HG02938 (cell line): ENCODE measurements around the gene LILRA2.
"Not testable (repeated sequence)": the region's sequence is repeated elsewhere in the genome, so short reads cannot be mapped to it uniquely, and the experiment has no call there.

Experiments
- ATAC-seq: cut with Tn5 transposase; IDR thresholded peaks from one replicate; pipeline ENCODE4 v1.9.1; 2021; ENCODE audit warnings: mild to moderate bottlenecking, moderate library complexity; ENCODE audit not compliant: unreplicated experiment

LILRA2 gene

DNA sequence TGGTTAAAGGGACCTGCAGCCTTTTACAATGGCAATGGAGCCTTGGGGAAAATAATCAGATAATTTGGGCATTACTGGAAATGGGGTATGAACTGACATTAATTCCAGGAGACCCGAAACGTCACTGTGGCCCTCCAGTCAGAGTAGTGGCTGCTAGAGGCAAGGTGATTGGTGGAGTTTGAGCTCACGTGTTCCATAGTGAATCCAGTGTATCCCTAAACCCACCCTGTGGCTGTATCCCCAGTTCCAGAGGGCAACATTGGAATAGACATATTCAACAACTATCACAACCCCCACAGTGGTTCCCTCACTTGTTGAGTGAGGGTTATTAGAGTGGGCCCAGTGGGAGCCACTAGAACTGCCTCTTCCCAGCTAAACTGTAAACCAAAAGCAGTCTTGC is 3.3 kb upstream of the LILRA2 start:
- no peak for ATAC-seq

DNA sequence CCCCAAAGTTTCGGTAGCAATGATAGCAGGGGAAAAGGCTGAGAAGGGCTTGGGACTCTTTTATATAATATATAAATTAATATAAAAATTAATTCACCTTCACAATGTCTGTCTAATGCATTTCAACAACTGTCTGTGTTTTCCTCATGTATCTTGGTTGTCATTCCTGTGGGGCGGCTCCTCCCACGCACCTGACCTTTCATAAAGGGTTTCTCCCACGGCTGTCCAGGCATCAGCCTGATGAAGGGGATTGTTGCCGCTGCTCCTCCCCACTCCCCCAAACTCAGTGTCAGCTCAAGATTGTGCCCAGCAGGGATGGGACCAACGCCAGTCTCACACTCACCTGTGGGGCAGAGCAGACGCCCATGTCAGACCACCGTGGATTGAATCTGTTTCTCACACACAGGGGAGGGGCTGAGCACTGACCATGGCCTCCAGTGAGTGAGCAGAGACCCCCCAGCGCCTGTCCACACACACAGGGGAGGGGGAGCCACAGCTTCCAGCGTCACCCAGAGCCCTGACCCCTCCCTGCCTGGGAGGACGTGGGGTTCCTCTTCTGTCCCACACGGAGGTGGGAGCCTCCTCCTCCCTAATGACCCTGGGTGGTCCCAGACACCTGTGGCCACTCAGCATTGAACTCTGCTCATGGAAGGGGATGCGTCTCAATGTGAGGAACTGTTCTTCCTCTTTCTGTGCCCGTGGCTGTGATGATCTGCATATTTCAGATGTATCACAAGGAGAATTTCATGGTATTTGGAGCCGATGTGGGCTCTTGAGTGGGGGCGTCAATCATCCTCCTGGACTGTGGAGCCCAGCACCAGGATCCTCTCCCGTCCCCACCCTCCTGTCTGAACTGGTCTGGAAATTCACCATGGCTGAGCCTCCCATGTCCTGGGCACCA is 1.6 kb upstream of the LILRA2 start:
- ATAC-seq = not testable (repeated sequence)

DNA sequence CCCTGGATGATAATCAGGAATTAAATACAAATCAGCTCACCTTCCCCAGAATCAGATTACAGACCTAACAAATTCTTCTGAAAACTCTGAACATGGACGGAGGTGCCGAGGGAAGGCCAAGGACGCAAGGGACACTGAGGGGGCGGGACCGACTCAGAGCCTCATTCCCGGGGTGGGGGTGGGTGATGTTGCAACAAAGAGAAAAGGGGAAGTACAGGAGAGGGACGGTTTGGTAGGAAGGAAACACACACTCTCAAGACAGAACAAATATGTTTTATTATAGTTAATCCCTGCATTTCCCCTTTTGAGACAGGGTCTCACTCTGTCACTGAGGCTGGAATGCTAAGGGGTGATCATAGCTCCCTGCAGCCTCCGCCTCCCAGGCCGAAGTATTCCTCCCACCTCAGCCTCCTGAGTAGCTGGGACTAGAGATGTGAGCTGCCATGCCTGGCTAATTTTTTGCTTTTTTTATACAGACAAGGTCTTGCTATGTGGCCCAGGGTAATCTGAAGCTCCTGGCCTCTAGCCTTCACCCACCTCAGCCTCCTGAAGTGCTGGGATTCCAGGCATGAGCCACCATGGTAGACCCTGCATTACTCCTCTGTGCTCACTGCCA is 786 bp upstream of the LILRA2 start:
- no peak for ATAC-seq

DNA sequence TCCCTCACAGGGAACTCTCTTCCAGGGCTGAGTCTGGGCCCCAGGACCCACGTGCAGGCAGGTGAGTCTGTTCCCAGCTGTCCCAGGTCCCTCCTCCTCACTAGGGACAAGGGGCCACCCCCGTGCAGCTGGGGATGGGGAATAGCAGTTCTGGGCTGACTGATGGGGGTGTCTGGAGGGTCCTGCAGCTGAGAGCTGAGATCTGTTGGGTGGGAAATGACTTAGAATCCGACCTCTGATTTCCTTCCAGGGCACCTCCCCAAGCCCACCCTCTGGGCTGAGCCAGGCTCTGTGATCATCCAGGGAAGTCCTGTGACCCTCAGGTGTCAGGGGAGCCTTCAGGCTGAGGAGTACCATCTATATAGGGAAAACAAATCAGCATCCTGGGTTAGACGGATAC is 461 bp downstream of the LILRA2 start:
- ATAC-seq = no peak

DNA sequence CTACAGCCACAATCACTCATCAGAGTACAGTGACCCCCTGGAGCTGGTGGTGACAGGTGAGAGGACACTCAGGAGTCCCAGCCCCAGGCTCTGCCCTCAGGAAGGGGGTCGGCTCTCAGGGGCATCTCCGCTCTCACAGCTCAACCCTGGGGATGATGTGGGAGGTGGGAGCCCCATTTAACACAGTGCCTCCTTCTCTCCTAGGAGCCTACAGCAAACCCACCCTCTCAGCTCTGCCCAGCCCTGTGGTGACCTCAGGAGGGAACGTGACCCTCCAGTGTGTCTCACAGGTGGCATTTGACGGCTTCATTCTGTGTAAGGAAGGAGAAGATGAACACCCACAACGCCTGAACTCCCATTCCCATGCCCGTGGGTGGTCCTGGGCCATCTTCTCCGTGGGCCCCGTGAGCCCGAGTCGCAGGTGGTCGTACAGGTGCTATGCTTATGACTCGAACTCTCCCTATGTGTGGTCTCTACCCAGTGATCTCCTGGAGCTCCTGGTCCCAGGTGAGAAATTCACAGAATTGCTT is 1.0 kb downstream of the LILRA2 start:
- no peak for ATAC-seq

DNA sequence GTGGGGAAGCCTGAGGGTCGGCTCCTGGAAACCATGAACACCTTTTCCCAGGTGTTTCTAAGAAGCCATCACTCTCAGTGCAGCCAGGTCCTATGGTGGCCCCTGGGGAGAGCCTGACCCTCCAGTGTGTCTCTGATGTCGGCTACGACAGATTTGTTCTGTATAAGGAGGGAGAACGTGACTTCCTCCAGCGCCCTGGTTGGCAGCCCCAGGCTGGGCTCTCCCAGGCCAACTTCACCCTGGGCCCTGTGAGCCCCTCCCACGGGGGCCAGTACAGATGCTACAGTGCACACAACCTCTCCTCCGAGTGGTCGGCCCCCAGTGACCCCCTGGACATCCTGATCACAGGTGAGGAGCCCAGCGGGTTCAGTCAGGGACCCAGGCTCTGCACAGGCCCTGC is 1.6 kb downstream of the LILRA2 start:
- not testable (repeated sequence) for ATAC-seq

DNA sequence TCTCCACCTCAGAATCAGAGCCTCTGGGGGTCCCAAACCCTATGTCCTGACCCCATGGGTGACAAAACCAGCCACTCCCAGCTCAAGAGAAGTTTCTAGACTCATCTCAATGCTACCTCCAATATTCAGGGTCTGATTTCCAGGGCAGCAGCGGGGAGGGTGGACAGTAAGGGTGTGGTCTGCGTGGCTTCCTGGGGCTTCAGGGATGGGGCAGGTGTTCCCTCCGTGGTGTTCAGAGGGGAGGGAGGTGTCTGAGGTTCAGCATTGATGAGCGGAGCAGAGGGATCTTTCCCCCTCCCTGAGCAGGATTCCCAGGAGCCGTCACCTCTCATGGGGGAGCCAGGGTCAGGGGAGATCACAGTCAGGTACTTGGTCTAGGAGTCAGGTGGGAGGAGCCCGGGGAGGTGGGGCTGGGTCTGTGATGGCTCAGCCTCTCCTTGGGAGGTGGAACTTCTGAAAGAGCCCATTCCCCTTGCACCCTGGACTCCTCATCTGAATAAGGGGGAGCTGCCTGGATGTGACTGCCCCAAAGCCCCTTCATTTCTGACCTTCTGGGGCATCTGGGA is 2.9 kb downstream of the LILRA2 start:
- no peak for ATAC-seq

DNA sequence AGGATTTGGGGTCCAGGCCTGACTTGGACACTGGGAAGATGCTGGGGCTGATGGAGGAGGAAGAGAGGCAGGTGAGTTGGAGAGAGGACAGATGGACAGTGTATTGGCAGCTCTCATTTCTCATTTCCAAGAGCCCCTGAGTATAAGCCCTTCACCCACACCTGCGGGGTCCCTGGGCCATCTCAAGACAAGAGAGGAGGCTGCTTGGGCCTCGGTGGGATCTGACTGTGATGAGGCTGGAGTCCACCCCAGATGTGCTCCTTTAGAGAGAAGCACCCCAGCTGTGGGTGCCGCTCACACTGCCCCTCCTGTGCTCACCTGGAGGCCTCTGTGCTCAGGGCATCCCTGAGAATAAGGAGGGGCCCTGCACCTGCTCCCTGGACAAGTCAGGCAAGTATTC is 3.7 kb downstream of the LILRA2 start:
- ATAC-seq = no peak

DNA sequence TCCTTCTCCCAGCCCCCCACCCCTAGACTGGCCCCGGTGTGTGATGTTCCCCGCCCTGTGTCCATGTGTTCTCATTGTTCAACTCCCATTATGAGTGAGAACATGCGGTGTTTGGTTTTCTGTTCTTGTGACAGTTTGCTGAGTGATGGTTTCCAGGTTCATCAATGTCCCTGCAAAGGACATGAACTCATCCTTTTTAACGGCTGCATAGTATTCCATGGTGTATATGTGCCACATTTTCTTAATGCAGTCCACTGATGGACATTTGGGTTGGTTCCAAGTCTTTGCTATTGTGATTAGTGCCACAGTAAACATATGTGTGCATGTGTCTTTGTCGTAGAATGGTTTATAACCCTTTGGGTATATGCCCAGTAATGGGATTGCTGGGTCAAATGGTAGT is 4.7 kb downstream of the LILRA2 start:
- not testable (repeated sequence) for ATAC-seq

DNA sequence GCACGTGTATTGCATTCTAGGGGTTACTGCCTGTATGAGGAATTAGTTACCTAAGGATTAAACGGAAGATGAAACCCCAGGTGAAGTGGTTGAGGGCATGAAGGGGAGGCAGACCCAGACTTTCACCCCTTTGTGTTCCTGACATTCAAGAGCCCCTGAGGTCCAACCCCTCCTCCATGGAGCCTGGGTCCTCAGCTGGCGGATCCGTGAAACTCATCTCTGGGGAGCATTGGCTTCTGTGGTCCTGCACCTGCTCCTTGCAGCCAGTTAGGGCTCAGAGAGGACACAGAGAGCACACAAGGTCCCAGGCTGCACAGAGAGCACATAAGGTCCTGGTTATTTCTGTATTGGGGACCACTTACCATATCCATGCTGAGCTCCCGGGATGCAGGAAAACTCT is 12.8 kb downstream of the LILRA2 start:
- ATAC-seq = no peak

DNA sequence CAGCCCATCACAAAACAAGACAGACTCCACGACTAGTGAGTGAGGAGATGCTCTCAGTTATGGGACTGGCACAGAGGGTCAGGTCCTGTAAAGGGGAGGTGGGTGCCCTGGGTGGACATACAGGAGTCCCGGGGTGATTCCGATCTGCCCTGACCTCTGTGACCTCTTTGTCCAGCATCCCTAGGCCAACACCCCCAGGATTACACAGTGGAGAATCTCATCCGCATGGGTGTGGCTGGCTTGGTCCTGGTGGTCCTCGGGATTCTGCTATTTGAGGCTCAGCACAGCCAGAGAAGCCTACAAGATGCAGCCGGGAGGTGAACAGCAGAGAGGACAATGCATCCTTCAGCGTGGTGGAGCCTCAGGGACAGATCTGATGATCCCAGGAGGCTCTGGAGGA is 13.4 kb downstream of the LILRA2 start:
- no peak for ATAC-seq

DNA sequence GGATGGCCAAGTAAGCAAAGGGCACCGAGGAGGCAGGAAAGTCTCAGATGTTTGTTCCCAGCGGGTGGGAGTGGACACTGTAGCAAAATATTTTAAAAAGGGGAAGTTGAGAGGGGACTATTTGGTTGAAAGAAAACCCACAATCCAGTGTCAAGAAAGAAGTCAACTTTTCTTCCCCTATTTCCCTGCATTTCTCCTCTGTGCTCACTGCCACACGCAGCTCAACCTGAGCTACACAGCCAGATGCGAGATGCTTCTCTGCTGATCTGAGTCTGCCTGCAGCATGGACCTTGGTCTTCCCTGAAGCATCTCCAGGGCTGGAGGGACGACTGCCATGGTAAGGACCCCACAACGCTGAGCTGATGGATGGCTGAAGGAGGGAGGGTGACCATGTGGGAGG is 19.9 kb downstream of the LILRA2 start, which contains the start of gene LILRA1:
Gene LILRA1 (plus strand): TSS at position 188 of the 400 bp plus-strand sequence. CDS start 613 bp downstream, outside the sequence.
- not testable (repeated sequence) for ATAC-seq

DNA sequence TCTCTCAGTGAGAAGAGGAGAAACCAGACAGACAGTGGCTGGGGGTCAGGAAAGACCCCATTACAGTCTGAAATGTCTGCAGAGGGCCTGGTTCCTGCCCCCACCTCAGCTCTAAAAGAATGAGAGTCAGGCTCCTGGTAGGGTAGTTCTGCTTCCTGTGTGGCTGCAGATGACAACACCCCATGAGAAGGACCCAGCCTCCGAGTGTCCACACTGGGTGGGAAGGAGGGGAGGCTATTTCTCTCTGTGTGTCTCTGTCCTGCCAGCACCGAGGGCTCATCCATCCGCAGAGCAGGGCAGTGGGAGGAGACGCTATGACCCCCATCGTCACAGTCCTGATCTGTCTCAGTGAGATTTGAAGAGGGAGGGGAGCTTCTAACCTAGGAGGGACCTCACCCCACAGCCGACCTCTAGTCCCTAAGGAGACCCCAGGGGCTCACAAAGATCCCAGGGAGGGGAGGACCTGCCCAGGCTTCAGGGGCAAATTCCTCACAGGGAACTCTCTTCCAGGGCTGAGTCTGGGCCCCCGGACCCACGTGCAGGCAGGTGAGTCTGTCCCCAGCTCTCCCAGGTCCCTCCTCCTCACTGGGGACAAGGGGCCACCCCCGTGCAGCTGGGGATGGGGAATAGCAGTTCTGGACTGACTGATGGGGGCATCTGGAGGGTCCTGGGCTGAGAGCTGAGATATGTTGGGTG is 20.5 kb downstream of the LILRA2 start:
- not testable (repeated sequence) for ATAC-seq

DNA sequence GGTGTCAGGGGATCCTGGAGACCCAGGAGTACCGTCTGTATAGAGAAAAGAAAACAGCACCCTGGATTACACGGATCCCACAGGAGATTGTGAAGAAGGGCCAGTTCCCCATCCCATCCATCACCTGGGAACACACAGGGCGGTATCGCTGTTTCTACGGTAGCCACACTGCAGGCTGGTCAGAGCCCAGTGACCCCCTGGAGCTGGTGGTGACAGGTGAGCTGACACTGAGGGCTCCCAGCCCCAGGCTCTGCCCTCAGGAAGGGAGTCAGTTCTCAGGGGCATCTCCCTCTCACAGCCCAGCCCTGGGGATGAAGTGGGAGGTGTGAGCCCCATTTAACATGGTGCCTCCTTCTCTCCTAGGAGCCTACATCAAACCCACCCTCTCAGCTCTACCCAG is 21.1 kb downstream of the LILRA2 start:
- ATAC-seq = no peak

DNA sequence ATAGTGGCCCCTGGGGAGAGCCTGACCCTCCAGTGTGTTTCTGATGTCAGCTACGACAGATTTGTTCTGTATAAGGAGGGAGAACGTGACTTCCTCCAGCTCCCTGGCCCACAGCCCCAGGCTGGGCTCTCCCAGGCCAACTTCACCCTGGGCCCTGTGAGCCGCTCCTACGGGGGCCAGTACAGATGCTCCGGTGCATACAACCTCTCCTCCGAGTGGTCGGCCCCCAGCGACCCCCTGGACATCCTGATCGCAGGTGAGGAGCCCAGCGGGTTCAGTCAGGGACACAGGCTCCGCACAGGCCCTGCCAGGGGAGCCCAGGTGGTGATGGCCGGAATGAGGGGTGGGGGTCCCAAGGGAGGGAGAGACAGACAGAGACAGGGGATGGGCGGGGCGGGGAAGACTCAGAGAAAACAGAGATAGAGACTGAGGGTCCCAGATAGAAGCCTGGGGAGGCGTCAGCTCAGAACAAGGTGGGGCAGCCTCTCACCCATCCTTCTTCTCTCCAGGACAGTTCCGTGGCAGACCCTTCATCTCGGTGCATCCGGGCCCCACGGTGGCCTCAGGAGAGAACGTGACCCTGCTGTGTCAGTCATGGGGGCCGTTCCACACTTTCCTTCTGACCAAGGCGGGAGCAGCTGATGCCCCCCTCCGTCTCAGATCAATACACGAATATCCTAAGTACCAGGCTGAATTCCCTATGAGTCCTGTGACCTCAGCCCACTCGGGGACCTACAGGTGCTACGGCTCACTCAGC is 22.3 kb downstream of the LILRA2 start:
- ATAC-seq = not testable (repeated sequence)

DNA sequence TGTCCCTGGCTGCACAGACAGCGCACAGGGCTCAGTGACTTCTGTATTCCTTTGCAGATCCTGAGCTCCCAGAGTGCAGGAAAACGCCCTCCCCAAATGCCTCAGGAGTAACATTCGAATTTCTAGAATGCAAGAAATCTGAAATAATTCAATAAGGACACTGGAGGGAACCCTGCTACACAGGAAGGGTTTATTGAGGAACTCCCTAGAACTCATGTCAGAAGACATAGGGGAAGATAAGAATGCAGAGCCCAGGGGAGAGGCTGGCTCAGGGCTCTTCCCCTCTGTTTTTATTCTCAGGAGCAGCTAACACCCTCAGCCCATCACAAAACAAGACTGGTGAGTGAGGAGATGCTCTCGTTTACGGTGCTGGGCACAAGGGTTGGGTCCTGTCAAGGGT is 26.6 kb downstream of the LILRA2 start:
- no peak for ATAC-seq

DNA sequence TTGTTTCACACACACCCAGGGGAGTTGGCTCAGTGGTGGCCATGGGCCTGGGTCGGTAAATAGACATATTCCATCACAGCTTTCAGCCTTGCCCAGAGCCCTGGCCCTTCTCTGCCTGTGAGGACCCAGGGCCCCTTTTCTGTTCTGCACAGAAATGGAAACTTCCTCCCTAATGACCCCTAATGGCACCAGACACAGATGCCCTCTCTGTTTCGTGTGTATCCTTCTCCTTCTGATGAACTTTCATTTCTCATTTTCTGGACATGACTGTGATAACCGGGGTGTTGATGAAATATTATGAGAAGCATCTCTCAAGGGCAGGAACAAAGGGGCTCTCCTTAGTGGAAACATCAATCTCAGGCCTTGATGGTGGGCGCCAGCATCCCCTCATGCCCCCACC is 32.6 kb downstream of the LILRA2 start:
- ATAC-seq = no peak

DNA sequence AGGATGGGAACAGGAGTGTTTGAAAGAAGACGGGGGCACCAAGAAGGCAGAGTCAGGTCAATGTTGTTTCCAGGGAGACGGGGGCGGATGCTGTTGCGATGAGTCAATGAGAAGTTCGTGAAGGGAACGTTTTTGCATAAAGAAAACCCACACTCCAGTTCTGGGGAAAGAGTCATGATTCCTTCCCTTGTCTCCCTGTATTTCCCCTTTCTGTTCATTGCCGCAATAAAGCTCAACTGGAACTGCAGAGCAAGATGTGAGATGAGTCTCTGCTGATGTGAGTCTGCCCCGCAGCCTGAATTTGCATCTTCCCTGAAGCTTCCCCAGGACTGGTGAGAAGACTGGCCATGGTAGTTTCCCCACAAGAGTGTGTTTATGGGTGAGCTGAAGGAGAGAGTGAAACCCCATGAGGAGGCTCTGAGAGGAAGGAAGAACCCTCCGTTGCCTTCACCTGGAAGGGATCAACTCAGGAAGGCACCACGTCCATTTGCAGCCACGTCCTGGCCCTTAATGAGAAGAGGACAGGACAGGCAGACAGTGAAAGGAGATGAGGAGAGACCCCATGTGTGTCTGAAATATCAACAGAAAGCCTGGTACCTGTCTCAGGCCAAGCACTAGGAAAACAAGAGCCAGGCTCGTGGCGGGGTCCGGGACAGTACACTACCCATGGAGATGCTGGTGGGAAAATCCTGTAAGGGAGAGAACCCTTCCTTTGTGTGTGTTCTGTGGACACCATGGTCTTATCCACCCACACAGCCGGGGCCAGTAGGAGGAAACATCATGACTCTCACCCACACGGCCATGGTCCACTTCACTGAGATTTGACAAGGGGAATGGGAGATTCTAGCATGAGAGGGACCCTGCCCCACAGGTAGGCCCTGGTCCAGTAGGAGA is 33.5 kb downstream of the LILRA2 start:
- peak; percentile 60 for ATAC-seq

DNA sequence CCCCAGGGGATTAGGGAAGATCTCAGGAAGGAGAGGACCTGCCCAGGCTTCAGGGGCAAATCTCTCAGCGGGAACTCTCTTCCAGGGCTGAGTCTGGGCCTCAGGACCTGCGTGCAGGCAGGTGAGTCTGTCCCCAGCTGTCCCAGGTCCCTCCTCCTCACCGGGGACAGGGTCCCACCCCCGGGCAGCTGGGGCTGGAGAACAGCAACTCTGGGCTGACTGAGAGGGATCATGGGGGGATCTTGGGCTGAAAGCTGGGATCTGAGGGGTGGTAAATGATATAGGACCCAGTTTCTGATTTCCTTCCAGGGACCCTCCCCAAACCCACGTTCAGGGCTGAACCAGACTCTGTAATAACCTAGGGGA is 34.2 kb downstream of the LILRA2 start:
- ATAC-seq = no peak
